ENCODE measurements around the gene SOX6. TPM values are rescaled to one million over a fixed set of nuclear protein-coding genes. Genes with fewer than 3 reads are reported as not detected.

The SOX6 gene
- total RNA-seq, 2 experiments from 2014 or later, result 0.13 TPM; not detected in 1

DNA sequence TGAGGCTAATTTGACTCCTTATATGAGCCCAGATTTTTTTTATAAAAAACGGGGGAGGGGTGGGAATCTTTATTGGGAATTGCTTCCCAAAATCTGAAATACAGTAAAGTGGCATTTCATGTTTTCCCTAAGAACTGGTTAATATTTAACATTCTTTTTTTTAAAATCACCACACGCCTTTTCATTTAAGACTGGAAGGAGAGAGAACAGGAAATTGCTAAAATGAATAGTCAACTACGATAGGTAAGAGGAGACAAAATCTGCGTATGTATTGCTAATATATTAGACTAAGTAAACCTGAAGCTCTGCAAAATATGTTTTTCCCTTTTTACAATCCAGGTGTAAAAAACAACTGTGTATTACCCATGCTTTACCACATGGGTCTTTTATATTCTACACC, 57.0 kb downstream of the SOX6 start:
- no TSS peak for BruUV-seq (replicated peaks)
- Histone ChIP-seq H4K20me1 (ENCODE audit: insufficient read depth, low read length) (no peaks in the 10 kb centered on the region), H3K4me3 (ENCODE audit: low read depth, low read length, poor library complexity, severe bottlenecking) (no peak overlapping the region), H2AFZ (ENCODE audit: low read length) (no peak overlapping the region), H3K79me2 (ENCODE audit: insufficient read depth, low read depth, low read length) (no peaks in the 10 kb centered on the region), H3K9me3 (ENCODE audit: low read length) (no peaks in the 10 kb centered on the region), H3K27ac (ENCODE audit: low read depth, low read length, poor library complexity, severe bottlenecking) (no peak overlapping the region), H3K36me3 (ENCODE audit: insufficient read depth, low read length) (no peaks in the 10 kb centered on the region), H3K4me1 (ENCODE audit: insufficient read depth, low read length, poor library complexity, severe bottlenecking) (no peaks in the 10 kb centered on the region), H3K9me2 (ENCODE audit: insufficient read depth, low read length) (no peaks in the 10 kb centered on the region), H3K4me2 (ENCODE audit: low read length) (no peak overlapping the region)
- TF ChIP-seq CTCF (conservative IDR thresholded peaks at IDR 0.05; ENCODE audit: low read length) (no peak), EZH2phosphoT487 (IDR thresholded peaks at IDR 0.05; ENCODE audit: borderline replicate concordance, low read depth, low read length) (no peak)
- intact Hi-C loops (cut with micrococcal nuclease; ENCODE audit: unreplicated experiment), result no loop called here
- ChIA-PET POLR2A (interaction anchor here (0.6 kb wide), 1 partner anchor 9 kb away, joined by 3 read pairs; no protein-coding TSS in a partner anchor), CTCF (ENCODE audit: unreplicated experiment) (no interaction called here)
- DNase-seq (ENCODE audit: low spot score), result no peak

GRCh38 chr11:16297332-16297731, 59.0 kb downstream of the SOX6 start:
- Histone ChIP-seq H3K4me1 (ENCODE audit: insufficient read depth, low read length, poor library complexity, severe bottlenecking) (no peaks in the 10 kb centered on the region), H3K4me2 (ENCODE audit: low read length) (no peak overlapping the region), H3K9me2 (ENCODE audit: insufficient read depth, low read length) (no peaks in the 10 kb centered on the region), H3K27ac (ENCODE audit: low read depth, low read length, poor library complexity, severe bottlenecking) (no peak overlapping the region), H2AFZ (ENCODE audit: low read length) (no peak overlapping the region), H4K20me1 (ENCODE audit: insufficient read depth, low read length) (no peaks in the 10 kb centered on the region), H3K36me3 (ENCODE audit: insufficient read depth, low read length) (no peaks in the 10 kb centered on the region), H3K4me3 (ENCODE audit: low read depth, low read length, poor library complexity, severe bottlenecking) (no peak overlapping the region), H3K79me2 (ENCODE audit: insufficient read depth, low read depth, low read length) (no peaks in the 10 kb centered on the region), H3K9me3 (ENCODE audit: low read length) (no peaks in the 10 kb centered on the region)
- ChIA-PET CTCF (ENCODE audit: unreplicated experiment) (no interaction called here), POLR2A (no interaction called here)
- TF ChIP-seq CTCF (conservative IDR thresholded peaks at IDR 0.05; ENCODE audit: low read length) (no peak), EZH2phosphoT487 (IDR thresholded peaks at IDR 0.05; ENCODE audit: borderline replicate concordance, low read depth, low read length) (no peak)
- DNase-seq (ENCODE audit: low spot score), result no peak
- no TSS peak for BruUV-seq (replicated peaks)
- intact Hi-C loops (cut with micrococcal nuclease; ENCODE audit: unreplicated experiment), result no loop called here

DNA sequence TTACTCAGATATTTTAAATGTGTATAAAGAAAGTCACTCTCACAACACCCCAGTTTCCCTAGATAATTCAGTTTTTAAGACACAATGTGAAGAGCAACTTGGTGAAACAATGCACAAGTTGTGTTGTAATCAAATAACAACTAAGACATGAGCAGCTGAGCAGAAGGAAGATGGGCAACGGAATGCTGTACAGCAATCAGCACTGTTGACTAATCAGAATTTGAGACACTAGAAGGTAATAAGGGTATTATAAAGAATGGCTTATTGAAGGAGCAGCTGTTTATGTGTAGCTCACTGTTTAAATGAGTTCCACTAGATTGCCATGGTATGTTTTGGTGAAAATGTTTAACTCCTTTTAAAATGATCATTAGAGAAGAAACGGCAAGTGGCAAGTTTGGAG, 60.1 kb downstream of the SOX6 start:
- no peaks in the 10 kb centered on the region for H3K9me3 ChIP-seq (ENCODE audit: low read length)
- H4K20me1 ChIP-seq (ENCODE audit: insufficient read depth, low read length), result no peaks in the 10 kb centered on the region
- H3K9me2 ChIP-seq (ENCODE audit: insufficient read depth, low read length), result no peaks in the 10 kb centered on the region
- H2AFZ ChIP-seq (ENCODE audit: low read length), result no peak overlapping the region
- no TSS peak for BruUV-seq (replicated peaks)
- ChIA-PET POLR2A (no interaction called here), CTCF (ENCODE audit: unreplicated experiment) (no interaction called here)
- no peak for DNase-seq (ENCODE audit: low spot score)
- H3K4me2 ChIP-seq (ENCODE audit: low read length), result no peak overlapping the region
- intact Hi-C loops (cut with micrococcal nuclease; ENCODE audit: unreplicated experiment), result no loop called here
- no peaks in the 10 kb centered on the region for H3K36me3 ChIP-seq (ENCODE audit: insufficient read depth, low read length)
- H3K4me1 ChIP-seq (ENCODE audit: insufficient read depth, low read length, poor library complexity, severe bottlenecking), result no peaks in the 10 kb centered on the region
- H3K27ac ChIP-seq (ENCODE audit: low read depth, low read length, poor library complexity, severe bottlenecking), result no peak overlapping the region
- H3K79me2 ChIP-seq (ENCODE audit: insufficient read depth, low read depth, low read length), result no peaks in the 10 kb centered on the region
- TF ChIP-seq CTCF (conservative IDR thresholded peaks at IDR 0.05; ENCODE audit: low read length), result no peak
- TF ChIP-seq EZH2phosphoT487 (IDR thresholded peaks at IDR 0.05; ENCODE audit: borderline replicate concordance, low read depth, low read length), result no peak
- H3K4me3 ChIP-seq (ENCODE audit: low read depth, low read length, poor library complexity, severe bottlenecking), result no peak overlapping the region

Data from OCI-LY7 (cell line).